Testis (tissue), 2 donors: ENCODE data around the gene HOOK2.

ENCODE experiments used
- POLR2A ChIP-seq: fragments of 450-650 bp; IDR thresholded peaks from one replicate; pipeline ENCODE4 v1.6.1; 2017; ENCODE audit warnings: antibody characterized with exemption, mild to moderate bottlenecking, moderate library complexity
- TF ChIP-seq, protein P1 (sequence below), 3 experiments: fragments of 450-650 bp in 2 of 3; fragments of 200-600 bp in 1 of 3; sonication (generic) in 1 of 3; IDR thresholded peaks; one replicate each; pipeline ENCODE4 v1.5.1; 2016 to 2019; ENCODE audit warnings: antibody characterized with exemption in 3 of 3, mild to moderate bottlenecking in 2 of 3, moderate library complexity in 1 of 3

DNA sequence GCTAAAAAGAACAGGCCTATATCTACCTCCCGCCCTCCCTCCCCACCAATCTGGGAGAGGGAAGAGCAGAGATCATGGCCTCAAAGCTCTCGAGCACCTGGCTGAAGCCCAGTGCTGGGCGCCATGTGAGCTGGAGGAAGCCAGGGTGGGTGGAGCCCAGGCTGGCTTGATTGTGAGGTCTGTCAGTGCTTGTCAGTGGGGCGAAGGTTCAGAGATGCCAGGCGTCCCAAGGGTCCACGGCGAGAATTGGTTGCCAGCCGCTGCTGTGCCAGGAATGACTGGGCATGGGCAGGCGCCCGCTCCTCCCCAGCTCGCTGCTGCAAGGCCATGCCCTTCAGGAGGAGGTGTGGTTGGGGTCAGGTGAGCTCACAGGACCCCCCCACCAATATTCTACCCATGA, 12.3 kb downstream of the HOOK2 start:
- TF ChIP-seq, protein P1, sequence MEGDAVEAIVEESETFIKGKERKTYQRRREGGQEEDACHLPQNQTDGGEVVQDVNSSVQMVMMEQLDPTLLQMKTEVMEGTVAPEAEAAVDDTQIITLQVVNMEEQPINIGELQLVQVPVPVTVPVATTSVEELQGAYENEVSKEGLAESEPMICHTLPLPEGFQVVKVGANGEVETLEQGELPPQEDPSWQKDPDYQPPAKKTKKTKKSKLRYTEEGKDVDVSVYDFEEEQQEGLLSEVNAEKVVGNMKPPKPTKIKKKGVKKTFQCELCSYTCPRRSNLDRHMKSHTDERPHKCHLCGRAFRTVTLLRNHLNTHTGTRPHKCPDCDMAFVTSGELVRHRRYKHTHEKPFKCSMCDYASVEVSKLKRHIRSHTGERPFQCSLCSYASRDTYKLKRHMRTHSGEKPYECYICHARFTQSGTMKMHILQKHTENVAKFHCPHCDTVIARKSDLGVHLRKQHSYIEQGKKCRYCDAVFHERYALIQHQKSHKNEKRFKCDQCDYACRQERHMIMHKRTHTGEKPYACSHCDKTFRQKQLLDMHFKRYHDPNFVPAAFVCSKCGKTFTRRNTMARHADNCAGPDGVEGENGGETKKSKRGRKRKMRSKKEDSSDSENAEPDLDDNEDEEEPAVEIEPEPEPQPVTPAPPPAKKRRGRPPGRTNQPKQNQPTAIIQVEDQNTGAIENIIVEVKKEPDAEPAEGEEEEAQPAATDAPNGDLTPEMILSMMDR (IDR thresholded peaks at IDR 0.05) = no peak
- TF ChIP-seq POLR2A = no peak
